Testis (tissue), 3 donors: Measurements from ENCODE around the gene SHANK2. TPM values are rescaled to one million over a fixed set of nuclear protein-coding genes. Genes with fewer than 3 reads are reported as not detected.

Experiments used
- DNase-seq: peaks from one replicate; pipeline ENCODE4 v3.0.0-alpha.2; 2019
- H3K27ac ChIP-seq, 2 donors: fragments of 200-600 bp; sonication (generic); one replicate each; pipeline ENCODE4 v1.5.1; 2019
- H3K27me3 ChIP-seq: fragments of 200-600 bp; sonication (generic); one replicate; pipeline ENCODE4 v1.5.1; 2019
- H3K36me3 ChIP-seq: fragments of 200-600 bp; sonication (generic); one replicate; pipeline ENCODE4 v1.5.1; 2017; ENCODE audit warnings: low read depth; ENCODE audit errors: missing control alignments
- H3K4me1 ChIP-seq: fragments of 200-600 bp; sonication (generic); one replicate; pipeline ENCODE4 v1.5.1; 2019
- H3K4me3 ChIP-seq, 2 donors: fragments of 200-600 bp; sonication (generic); one replicate each; pipeline ENCODE4 v1.5.1; 2017 to 2019
- H3K9me3 ChIP-seq: fragments of 200-600 bp; sonication (generic); one replicate; pipeline ENCODE4 v1.5.1; 2017
- CTCF ChIP-seq, 3 experiments: fragments of 450-650 bp in 2 of 3; fragments of 200-600 bp in 1 of 3; sonication (generic) in 1 of 3; IDR thresholded peaks; one replicate each; pipeline ENCODE4 v1.5.1; 2016 to 2019; ENCODE audit warnings: antibody characterized with exemption in 3 of 3, mild to moderate bottlenecking in 2 of 3, moderate library complexity in 1 of 3
- POLR2A ChIP-seq: fragments of 450-650 bp; IDR thresholded peaks from one replicate; pipeline ENCODE4 v1.6.1; 2017; ENCODE audit warnings: antibody characterized with exemption, mild to moderate bottlenecking, moderate library complexity
- WGBS, 2 donors: methylation state at CpG; one replicate each; pipeline ENCODE4 v1.1.5; 2018; 5-methylcytosine and 5-hydroxymethylcytosine counted together
- intact Hi-C: fragments of 100-400 bp; cut with DNase I; formaldehyde crosslinking; loops from one replicate; pipeline ENCODE4 v1.15.1; 2023; ENCODE audit warnings: low total_unique reads
- polyA plus RNA-seq: library from polyadenylated mRNA; stranded (reverse); fragments of 350-450 nt; fragmentation: Illumina TruSeq; extraction: RNeasy Lipid Tissue Mini Kit (QIAGEN cat#74804); gene quantifications from one replicate; pipeline ENCODE4 v1.2.3, GENCODE V29; 2014; ENCODE audit warnings: low read depth, low replicate concordance; ENCODE audit not compliant: insufficient read depth
- total RNA-seq, 2 donors: library from RNA; depleted of rRNA; stranded (reverse); fragments of >200 nt; gene quantifications; one replicate each; pipeline ENCODE4 v1.2.3, GENCODE V29; 2016

The SHANK2 gene
- total and polyA plus RNA-seq, 3 donors from 2014 or later = 4.3 to 13.9 (median 8.0) TPM

GRCh38 chr11:71251151-71251721 lies 1.1 kb downstream of the SHANK2 start:
- Histone ChIP-seq H3K27me3 (no peaks in the 10 kb centered on the region), H3K36me3 (no peaks in the 10 kb centered on the region), H3K9me3 (no peaks in the 10 kb centered on the region), H3K4me1 (peaks cover 3% of the 10 kb centered on the region), H3K27ac (no peak overlapping the region), H3K4me3 (peak overlapping the region in 1 of 2 donors; percentile 39)
- WGBS, 2 donors = 9 to 14% methylated on average over 8 to 29 of the region's 64 CpGs
- DNase-seq = no peak
- intact Hi-C loops = no loop called here
- TF ChIP-seq POLR2A = no peak
- TF ChIP-seq CTCF (IDR thresholded peaks at IDR 0.05) = no peak

GRCh38 chr11:71250523-71251150 lies 1.7 kb downstream of the SHANK2 start:
- TF ChIP-seq POLR2A (no peak), CTCF (IDR thresholded peaks at IDR 0.05) (no peak)
- Histone ChIP-seq H3K27ac (no peak overlapping the region), H3K9me3 (no peaks in the 10 kb centered on the region), H3K4me1 (peaks cover 3% of the 10 kb centered on the region), H3K36me3 (no peaks in the 10 kb centered on the region), H3K27me3 (no peaks in the 10 kb centered on the region), H3K4me3 (no peak overlapping the region)
- DNase-seq = no peak
- intact Hi-C loops = no loop called here
- WGBS, 2 donors = 43 to 52% methylated on average over 23 to 27 of the region's 27 CpGs

- no peak for DNase-seq
- Histone ChIP-seq H3K27ac (no peak overlapping the region), H3K9me3 (no peaks in the 10 kb centered on the region), H3K36me3 (no peaks in the 10 kb centered on the region), H3K4me3 (no peak overlapping the region), H3K4me1 (peaks cover 3% of the 10 kb centered on the region), H3K27me3 (no peaks in the 10 kb centered on the region)
- WGBS, 2 donors = 77 to 85% methylated on average over 6 of the region's 6 CpGs
- intact Hi-C loops = no loop called here
- TF ChIP-seq CTCF (IDR thresholded peaks at IDR 0.05) (no peak), POLR2A (no peak)
Measured at GRCh38 chr11:71249301-71249700, 3.1 kb downstream of the SHANK2 start.

- intact Hi-C loops = no loop called here
- Histone ChIP-seq H3K4me1 (peaks cover 3% of the 10 kb centered on the region), H3K27me3 (no peaks in the 10 kb centered on the region), H3K27ac (no peak overlapping the region), H3K9me3 (no peaks in the 10 kb centered on the region), H3K4me3 (no peak overlapping the region), H3K36me3 (no peaks in the 10 kb centered on the region)
- no peak for DNase-seq
- TF ChIP-seq CTCF (IDR thresholded peaks at IDR 0.05) = no peak
- TF ChIP-seq POLR2A = no peak
- 73 to 80% methylated on average over 5 to 9 of the region's 9 CpGs for WGBS, 2 donors
Measured at GRCh38 chr11:71248656-71249055, 3.7 kb downstream of the SHANK2 start.

- no peak overlapping the region for H3K4me3 ChIP-seq
- intact Hi-C loops = no loop called here
- H3K27me3 ChIP-seq = no peaks in the 10 kb centered on the region
- no peak for TF ChIP-seq POLR2A
- TF ChIP-seq CTCF (IDR thresholded peaks at IDR 0.05) = no peak
- no peaks in the 10 kb centered on the region for H3K36me3 ChIP-seq
- 89 to 96% methylated on average over 13 of the region's 13 CpGs for WGBS, 2 donors
- H3K27ac ChIP-seq = no peak overlapping the region
- DNase-seq = no peak
- no peaks in the 10 kb centered on the region for H3K9me3 ChIP-seq
- H3K4me1 ChIP-seq = peaks cover 3% of the 10 kb centered on the region
Measured at GRCh38 chr11:71248251-71248570, 4.2 kb downstream of the SHANK2 start.
